GM12878 (cell line): Measurements from ENCODE around the gene RPRD1B. TPM values are rescaled to one million over a fixed set of nuclear protein-coding genes. Genes with fewer than 3 reads are reported as not detected.
A peak's percentile ranks its signal among the peaks of the same experiment; 100 is the strongest.

ENCODE experiments used
- ATAC-seq: fragments of 200-7000 bp; cut with Tn5 transposase; 3 replicates; pipeline ENCODE4 v1.9.1; 2020; ENCODE audit warnings: mild to moderate bottlenecking, moderate library complexity
- BruUV-seq: library from RNA; stranded (reverse); fragments of 400-500 nt; replicated peaks from 2 replicates; lab custom pipeline; 2021; lab: Mats Ljungman, UMichigan
- CTCF ChIA-PET: fragments of 300-600 bp; sonication (Branson Sonifier 250); formaldehyde crosslinking; extraction: SDS; loops from one replicate; lab custom pipeline; 2021; ENCODE audit warnings: inconsistent platforms; lab: Yijun Ruan, JAX
- POLR2A ChIA-PET: fragments of 350-600 bp; formaldehyde crosslinking; extraction: SDS; loops from one replicate; lab custom pipeline; 2021; ENCODE audit warnings: inconsistent platforms; lab: Charles Lee
- RAD21 ChIA-PET: fragments of 300-600 bp; sonication (Branson Sonifier 250); formaldehyde crosslinking; loops from one replicate; lab custom pipeline; 2023; ENCODE audit warnings: antibody characterized with exemption; ENCODE audit not compliant: unreplicated experiment; lab: Charles Lee
- SMC1A ChIA-PET: fragments of 300-600 bp; sonication (Branson Sonifier 250); formaldehyde crosslinking; loops from one replicate; lab custom pipeline; 2023; ENCODE audit not compliant: unreplicated experiment, uncharacterized antibody; lab: Charles Lee
- DNase-seq: peaks from one replicate; pipeline ENCODE4 v3.0.0-alpha.2; 2011; ENCODE audit warnings: low read depth, low spot score
- FAIRE-seq: peaks from 3 replicates; lab custom pipeline; 2011; peaks lifted over from hg19 to GRCh38; lab: Jason Lieb, UNC
- H2AFZ ChIP-seq: 2 replicates; pipeline ENCODE4 v1.6.0; 2011; ENCODE audit warnings: low read depth, low read length, control low read depth; ENCODE audit not compliant: control insufficient read depth
- H3K27ac ChIP-seq: 2 replicates; pipeline ENCODE4 v1.5.1; 2011; ENCODE audit warnings: control low read depth; ENCODE audit not compliant: control insufficient read depth, insufficient read depth
- H3K27me3 ChIP-seq, 2 experiments: replicated peaks in 1 of 2; 2 replicates each; pipeline versions ENCODE4 v1.6.0 to v1.6.1; 2011; ENCODE audit warnings: low read length in 1 of 2; ENCODE audit not compliant: control insufficient read depth in 2 of 2, insufficient read depth in 2 of 2
- H3K36me3 ChIP-seq, 2 experiments: 2 replicates each; pipeline ENCODE4 v1.5.1; 2011; ENCODE audit warnings: low read length in 1 of 2; ENCODE audit not compliant: control insufficient read depth in 2 of 2, insufficient read depth in 2 of 2
- H3K4me1 ChIP-seq: 2 replicates; pipeline ENCODE4 v1.6.1; 2011; ENCODE audit warnings: mild to moderate bottlenecking, low read length, moderate library complexity, mixed read lengths; ENCODE audit not compliant: control insufficient read depth, insufficient read depth
- H3K4me2 ChIP-seq: 2 replicates; pipeline ENCODE4 v1.6.0; 2011; ENCODE audit warnings: control low read depth; ENCODE audit not compliant: control insufficient read depth, insufficient read depth
- H3K4me3 ChIP-seq: fragments of 200-600 bp; sonication (generic); 2 replicates; pipeline ENCODE4 v1.5.1; 2016
- H3K79me2 ChIP-seq: 2 replicates; pipeline ENCODE4 v1.6.0; 2011; ENCODE audit warnings: low read length; ENCODE audit not compliant: control insufficient read depth, insufficient read depth
- H3K9ac ChIP-seq: 2 replicates; pipeline ENCODE4 v1.8.0; 2011; ENCODE audit warnings: low read length, control low read depth, mixed read lengths; ENCODE audit not compliant: control insufficient read depth, insufficient read depth
- H3K9me3 ChIP-seq: replicated peaks from 3 replicates; pipeline ENCODE4 v1.5.1; 2011; ENCODE audit warnings: mild to moderate bottlenecking, low read length; ENCODE audit not compliant: control insufficient read depth, insufficient read depth
- H4K20me1 ChIP-seq: 2 replicates; pipeline ENCODE4 v1.6.0; 2011; ENCODE audit not compliant: control insufficient read depth, insufficient read depth
- BHLHE40 ChIP-seq, 2 experiments: fragments of 450-650 bp in 1 of 2; IDR thresholded peaks; 2 replicates each; pipeline ENCODE4 v1.6.1; 2011 to 2017; ENCODE audit warnings: low read depth in 2 of 2, borderline replicate concordance in 1 of 2, improper control_type of control experiment in 1 of 2, low read length in 1 of 2, mild to moderate bottlenecking in 1 of 2
- NFYA ChIP-seq: IDR thresholded peaks from 2 replicates; pipeline ENCODE4 v1.6.1; 2011; ENCODE audit warnings: low read depth, mild to moderate bottlenecking, low read length, improper control_type of control experiment, borderline replicate concordance
- PKNOX1 ChIP-seq: fragments of 450-650 bp; IDR thresholded peaks from 2 replicates; pipeline ENCODE4 v1.6.1; 2016; ENCODE audit warnings: mild to moderate bottlenecking
- POU2F2 ChIP-seq: IDR thresholded peaks from 3 replicates; pipeline ENCODE4 v1.6.1; 2011; ENCODE audit warnings: low read depth, mild to moderate bottlenecking, low read length, borderline replicate concordance
- TCF3 ChIP-seq: IDR thresholded peaks from 2 replicates; pipeline ENCODE4 v1.6.1; 2012; ENCODE audit warnings: low read depth, mild to moderate bottlenecking, low read length, borderline replicate concordance; ENCODE audit not compliant: insufficient read depth
- YY1 ChIP-seq: IDR thresholded peaks from 2 replicates; pipeline ENCODE4 v1.6.1; 2011; ENCODE audit warnings: low read depth, mild to moderate bottlenecking, low read length
- ZBED1 ChIP-seq: IDR thresholded peaks from 2 replicates; pipeline ENCODE4 v1.6.1; 2016; ENCODE audit warnings: borderline replicate concordance
- ZNF384 ChIP-seq: IDR thresholded peaks from 2 replicates; pipeline ENCODE4 v1.6.1; 2012; ENCODE audit warnings: low read depth, mild to moderate bottlenecking, low read length, improper control_type of control experiment, borderline replicate concordance
- WGBS: methylation state at CpG from one replicate; pipeline ENCODE4 v1.1.6; 2016; ENCODE audit warnings: low lambda C conversion rate; ENCODE audit not compliant: insufficient replicate concordance, insufficient coverage; ENCODE audit errors: missing lambda C conversion rate; 5-methylcytosine and 5-hydroxymethylcytosine counted together
- in situ Hi-C: fragments of 300-500 bp; cut with MboI; formaldehyde crosslinking; loops from 9 replicates; pipeline ENCODE4 v1.14.3; 2018; ENCODE audit warnings: mixed read lengths
- intact Hi-C: fragments of 100-400 bp; cut with micrococcal nuclease; formaldehyde crosslinking; loops from one replicate; pipeline ENCODE4 v1.14.2; 2022; ENCODE audit not compliant: unreplicated experiment
- polyA plus RNA-seq, 11 experiments: library from polyadenylated mRNA; depleted of rRNA in 4 of 11; unstranded in 6 of 11; stranded (reverse) in 5 of 11; fragments of >200 nt; fragmentation: Nextera tagmentation in 4 of 11; fragmentation: Illumina TruSeq in 1 of 11; extraction: Ambion mirVana in 4 of 11; extraction: Trizol in 1 of 11; gene quantifications; 1 replicate in 1 of 11; 2 replicates in 10 of 11; pipeline versions ENCODE4 v1.2.1 to v1.2.3, GENCODE V29; 2011 to 2016; ENCODE audit warnings: inconsistent platforms in 2 of 11, missing spikeins in 2 of 11, low read depth in 1 of 11
- total RNA-seq, 4 experiments: library from RNA; depleted of rRNA in 3 of 4; stranded (reverse); fragments of >200 nt in 3 of 4; fragmentation: Illumina TruSeq in 1 of 4; extraction: Trizol in 1 of 4; gene quantifications; 2 replicates each; pipeline versions ENCODE4 v1.2.1 to v1.2.3, GENCODE V29; 2013 to 2021

RPRD1B gene
- total and polyA plus RNA-seq, 10 of the 15 experiments (the other 5 are each of a cell fraction or from before 2014, with no cell fraction given) = 5.2 to 40.2 (median 30.0) TPM

- SMC1A ChIA-PET = interaction anchor here (0.6 to 12.3 kb wide), 11 partner anchors 9 to 995 kb away, joined by 3 to 166 read pairs (median 18); partner anchors contain the start of gene TGM2
- TF ChIP-seq POU2F2 (0 out of 3 replicates have a peak, but pooled peaks have one; percentile 30), YY1 (no peak)
- ATAC-seq (peak; percentile 54), FAIRE-seq (no peak), DNase-seq (no peak)
- no peaks in the 10 kb centered on the region for H3K27me3 ChIP-seq
- H4K20me1 ChIP-seq = no peaks in the 10 kb centered on the region
- H3K9me3 ChIP-seq = peaks cover 4% of the 10 kb centered on the region
- peaks cover 6% of the 10 kb centered on the region for H3K79me2 ChIP-seq
- no peak overlapping the region for H2AFZ ChIP-seq
- no peak overlapping the region for H3K4me2 ChIP-seq
- H3K27ac ChIP-seq = peak overlapping the region; percentile 6; the same call in 1 of the 2 replicates
- no peak overlapping the region for H3K9ac ChIP-seq
- in situ Hi-C loops (no loop called here), intact Hi-C loops (no loop called here)
- RAD21 ChIA-PET = interaction anchor here (0.8 to 6.1 kb wide), 6 partner anchors 15 to 144 kb away, joined by 3 to 88 read pairs (median 47); partner anchors contain the start of gene TGM2
- peaks cover 10 to 20% of the 10 kb centered on the region in 2 experiments for H3K36me3 ChIP-seq
- POLR2A ChIA-PET = interaction anchor here (0.6 to 1.3 kb wide), 2 partner anchors 12 to 91 kb away, joined by 3 to 4 read pairs; no protein-coding TSS in a partner anchor
- H3K4me3 ChIP-seq = no peak overlapping the region
- H3K4me1 ChIP-seq = peaks cover 13% of the 10 kb centered on the region
- CTCF ChIA-PET = interaction anchor here (4.7 to 12.1 kb wide), 6 partner anchors 12 to 145 kb away, joined by 44 to 260 read pairs (median 153); partner anchors contain the start of gene TGM2
- no TSS peak for BruUV-seq
Observed at GRCh38 chr20:38076548-38076947, 43.0 kb downstream of the RPRD1B start.

- H3K36me3 ChIP-seq = peaks cover 10 to 19% of the 10 kb centered on the region in 2 experiments
- POLR2A ChIA-PET = interaction anchor here (0.9 kb wide), 1 partner anchor 17 kb away, joined by 3 read pairs; no protein-coding TSS in a partner anchor
- no TSS peak for BruUV-seq
Observed at GRCh38 chr20:38078084-38078483, 44.5 kb downstream of the RPRD1B start.

More at GRCh38 chr20:38078084-38078483, 44.5 kb downstream of the RPRD1B start:
- intact Hi-C loops = no loop called here
- no peak overlapping the region for H3K9ac ChIP-seq
- WGBS = no CpG with 5 or more reads among the region's 2 CpGs
- ChIA-PET SMC1A (interaction anchor here (0.7 to 12.3 kb wide), 6 partner anchors 13 to 74 kb away, joined by 3 to 166 read pairs (median 6); no protein-coding TSS in a partner anchor), RAD21 (interaction anchor here (0.8 to 6.1 kb wide), 3 partner anchors 14 to 160 kb away, joined by 3 to 79 read pairs (median 3); no protein-coding TSS in a partner anchor), CTCF (interaction anchor here (1.0 to 12.1 kb wide), 5 partner anchors 10 to 144 kb away, joined by 4 to 260 read pairs (median 175); no protein-coding TSS in a partner anchor)
- H3K4me3 ChIP-seq = no peak overlapping the region
- H3K27ac ChIP-seq = no peak overlapping the region
- no peak for ATAC-seq
- H3K27me3 ChIP-seq = no peaks in the 10 kb centered on the region
- no peak overlapping the region for H3K4me2 ChIP-seq
- TF ChIP-seq TCF3 (no peak), NFYA (no peak), ZNF384 (no peak), ZBED1 (no peak), PKNOX1 (no peak), BHLHE40 (IDR thresholded peaks at IDR 0.05; ENCODE audit: borderline replicate concordance in 1 of 2, low read depth in 2 of 2, low read length in 1 of 2) (no peak)
- H2AFZ ChIP-seq = no peak overlapping the region
- no peak for FAIRE-seq
- peaks cover 12% of the 10 kb centered on the region for H3K79me2 ChIP-seq
- H3K9me3 ChIP-seq = peaks cover 4% of the 10 kb centered on the region
- H3K4me1 ChIP-seq = peaks cover 13% of the 10 kb centered on the region
- no peak for DNase-seq
- in situ Hi-C loops = no loop called here
- no peaks in the 10 kb centered on the region for H4K20me1 ChIP-seq
